Measurements from ENCODE around the gene RAB31.

RAB31 gene

DNA sequence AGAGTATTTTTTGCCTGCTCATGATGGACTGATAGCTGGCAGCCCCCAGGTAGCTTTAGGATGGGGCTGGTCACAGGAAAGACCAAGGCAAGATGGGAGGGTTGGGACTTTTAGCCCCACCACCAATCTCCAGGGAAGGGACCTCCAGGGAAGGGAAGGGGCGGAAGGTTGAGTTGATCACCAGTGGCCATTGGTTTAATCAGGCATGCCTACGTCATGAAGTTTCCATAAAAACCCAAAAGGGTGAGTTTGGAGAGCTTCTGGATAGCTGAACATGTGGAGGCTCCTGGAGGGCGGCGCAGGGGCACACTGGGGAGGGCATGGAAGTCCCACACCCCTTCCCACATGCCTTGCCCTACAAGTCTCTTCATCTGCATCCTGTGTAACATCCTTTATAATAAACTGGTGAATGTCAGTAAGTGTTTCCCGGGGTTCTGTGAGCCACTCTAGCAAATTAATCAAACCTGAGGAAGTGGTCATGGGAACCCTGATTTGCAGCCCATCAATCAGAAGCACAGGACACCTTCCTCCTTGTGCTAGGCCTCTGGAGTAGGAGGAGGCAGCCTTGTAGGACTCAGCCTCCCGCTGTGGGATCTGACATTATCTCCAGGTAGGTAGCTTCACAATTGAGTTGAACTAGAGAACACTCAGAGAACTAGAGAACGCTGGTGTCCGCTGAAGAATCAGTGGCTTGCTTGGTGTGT lies 30.3 kb downstream of the RAB31 start:
- no peak for DNase-seq

DNA sequence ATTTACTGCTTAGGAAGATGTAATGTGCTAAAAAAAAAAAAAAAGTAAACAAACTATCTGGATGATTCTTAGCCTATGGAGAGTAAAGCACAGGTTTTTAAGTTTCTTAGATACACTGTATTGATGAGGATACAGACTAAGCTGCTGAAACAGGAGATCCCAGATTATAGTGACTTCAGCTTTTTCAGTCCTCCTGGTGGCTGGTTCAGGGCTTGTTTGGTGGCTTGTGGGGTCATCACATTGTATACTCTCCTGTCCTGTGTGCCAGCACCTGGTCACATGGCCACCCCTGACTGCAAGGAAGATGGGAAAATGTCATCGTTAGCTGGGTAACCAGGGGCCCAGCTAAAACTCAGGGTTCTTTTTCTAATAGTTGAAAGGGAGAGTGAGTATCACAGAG lies 31.4 kb downstream of the RAB31 start:
- DNase-seq, result no peak

DNA sequence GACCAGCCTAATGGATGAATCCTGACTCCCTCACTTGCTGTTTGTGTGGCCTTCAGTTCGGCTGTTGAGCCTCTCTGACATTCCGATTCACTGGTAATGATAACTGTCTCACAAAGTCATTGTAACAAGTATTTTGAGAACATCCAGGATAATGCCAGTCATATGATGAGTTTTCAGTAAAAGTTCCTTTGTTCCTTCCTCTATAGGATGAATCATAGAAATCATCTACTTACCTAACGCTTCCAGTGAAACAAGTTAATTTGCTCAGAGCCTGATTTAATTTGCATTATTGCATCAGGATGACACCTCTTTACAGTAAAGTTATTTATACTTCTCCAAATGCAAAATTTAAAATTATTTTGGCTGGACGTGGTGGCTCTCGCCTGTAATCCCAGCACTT lies 32.0 kb downstream of the RAB31 start:
- no peak for DNase-seq

DNA sequence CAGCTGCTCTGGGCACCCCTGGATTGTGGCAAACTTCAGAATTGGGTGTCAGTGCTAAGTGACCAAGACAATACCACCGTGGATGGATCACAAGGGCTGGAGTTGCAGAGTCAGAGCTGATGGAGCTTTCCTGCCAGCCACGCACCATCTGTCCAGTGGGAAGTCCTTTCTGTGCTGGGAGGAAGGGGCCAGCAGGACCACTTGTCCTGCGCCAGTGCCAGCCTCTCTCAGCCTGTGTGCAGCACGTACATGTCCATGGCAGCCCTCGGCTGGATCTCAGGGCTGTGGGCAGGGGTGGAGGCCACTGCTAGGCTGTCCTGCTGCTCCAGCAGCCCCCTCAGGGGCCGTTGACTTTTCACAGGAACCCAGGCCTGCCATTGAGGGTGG lies 33.3 kb downstream of the RAB31 start:
- no peak for DNase-seq

DNA sequence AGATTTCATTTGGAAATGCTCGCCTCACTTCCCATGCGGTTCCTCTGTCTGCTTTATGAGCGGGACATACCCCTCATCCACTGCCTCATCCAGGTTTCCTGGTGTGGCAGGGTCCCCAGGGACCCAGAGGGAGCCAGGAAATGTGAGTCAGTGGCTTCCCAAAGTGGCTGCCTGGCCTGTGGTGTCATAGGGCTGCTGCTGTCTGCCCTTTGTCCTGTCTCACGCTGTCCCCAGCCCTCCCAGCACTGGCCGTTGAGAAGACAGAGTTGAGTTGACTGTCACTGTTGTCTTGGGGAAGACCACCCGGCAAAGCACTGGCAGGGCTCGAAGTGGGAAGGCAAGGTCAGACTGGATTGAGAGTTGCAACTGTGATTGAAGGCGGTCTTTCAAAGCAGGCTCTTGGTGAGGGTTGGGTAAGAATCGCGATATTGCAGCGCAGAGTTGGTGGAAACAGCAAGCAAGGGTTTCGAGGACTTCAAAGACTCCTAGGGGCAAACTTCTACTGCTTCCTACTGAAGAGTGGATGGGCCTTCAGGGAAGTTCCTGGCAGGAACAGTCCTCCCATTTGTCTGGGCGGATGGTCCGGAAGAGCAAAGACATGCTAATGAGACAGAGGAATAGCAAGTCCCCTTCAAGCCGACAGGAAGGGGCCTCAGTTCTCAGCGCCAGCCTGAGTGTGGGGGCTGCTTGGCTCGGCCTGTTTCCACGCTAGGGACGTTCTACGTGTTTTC lies 33.9 kb downstream of the RAB31 start:
- DNase-seq, result no peak

DNA sequence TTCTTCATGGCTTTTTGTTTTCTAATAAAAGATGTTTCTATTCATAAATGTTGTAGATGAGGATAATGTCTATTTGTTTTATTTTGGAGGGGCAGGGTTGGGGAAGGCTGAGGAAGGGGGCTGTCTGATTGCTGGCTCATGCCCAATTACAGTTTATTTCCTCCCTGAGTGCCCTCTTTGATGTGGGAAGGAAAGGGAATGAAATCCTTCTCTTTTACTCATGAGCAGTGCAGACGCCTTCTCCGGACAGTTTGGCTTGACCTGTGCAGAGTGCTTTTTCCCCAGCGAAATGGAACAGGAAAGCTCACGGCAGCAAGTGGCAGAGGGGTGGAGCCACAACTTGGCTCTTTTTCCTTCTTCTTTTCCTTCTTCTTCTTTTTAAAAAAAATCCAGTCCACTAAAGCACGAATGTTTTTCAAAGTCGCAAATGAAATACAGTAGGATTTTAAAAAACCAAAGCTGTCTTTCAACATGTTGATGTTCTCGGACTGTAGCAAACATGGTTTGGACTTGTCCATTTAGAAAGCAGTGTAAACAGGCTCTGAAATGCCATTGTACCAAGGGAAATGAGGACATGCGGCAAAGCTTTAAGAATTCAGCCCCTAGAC lies 34.5 kb downstream of the RAB31 start:
- no peak for DNase-seq

DNA sequence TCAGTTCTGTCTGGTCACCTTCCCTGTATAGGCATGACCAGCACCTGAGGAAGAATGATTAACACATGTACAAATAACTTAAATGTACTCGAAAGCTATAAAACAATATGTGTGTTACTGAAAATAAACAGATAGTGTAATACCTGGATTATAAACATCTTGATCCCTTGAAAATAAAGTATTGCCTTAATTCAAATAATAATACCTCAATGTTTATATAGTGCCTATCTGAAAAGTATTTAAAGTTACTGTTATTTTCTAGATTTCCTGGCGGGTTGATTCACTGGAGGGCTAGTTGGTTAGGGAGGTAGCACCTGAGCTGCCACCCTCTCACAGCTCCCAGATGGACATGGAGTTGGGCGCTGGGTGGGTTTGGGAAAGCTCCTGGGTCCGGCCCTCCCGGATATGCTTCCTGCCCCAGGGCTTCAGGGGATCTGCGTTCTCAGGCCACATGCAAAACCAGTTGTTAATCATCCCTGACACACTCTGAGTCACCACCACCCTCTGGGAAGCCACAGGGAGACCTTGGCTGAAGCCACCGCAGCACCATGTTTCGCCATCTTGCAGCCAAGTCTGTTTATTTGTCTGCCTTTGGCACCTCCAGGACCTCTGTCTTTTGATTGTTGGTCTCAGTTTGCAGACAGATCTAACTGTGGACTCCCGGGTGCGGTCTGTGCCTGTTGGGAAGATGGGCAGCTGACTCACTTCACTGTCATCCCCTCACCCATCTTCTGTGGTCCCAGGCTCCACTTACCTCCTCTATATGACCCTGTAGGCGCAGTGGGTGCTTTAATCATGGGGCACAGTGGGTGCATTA lies 35.3 kb downstream of the RAB31 start:
- DNase-seq, result no peak

DNA sequence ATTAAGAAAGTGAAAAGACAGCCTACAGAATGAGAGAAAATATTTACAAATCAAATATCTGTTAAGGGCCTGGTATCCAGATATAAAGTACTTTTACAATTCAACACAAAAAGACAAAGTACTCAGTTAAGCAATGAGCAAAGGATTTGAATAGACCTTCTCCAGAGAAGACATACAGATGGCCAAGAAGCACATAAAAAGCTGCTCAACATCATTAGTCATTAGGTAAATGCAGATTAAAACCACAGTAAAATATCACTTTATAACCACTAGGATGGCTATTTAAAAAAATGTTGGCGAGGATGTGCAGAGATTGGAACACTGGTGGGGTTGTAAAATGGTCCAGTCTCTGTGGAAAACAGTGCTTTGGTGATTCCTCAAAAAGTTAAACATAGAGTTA lies 38.9 kb downstream of the RAB31 start:
- no peak for DNase-seq

DNA sequence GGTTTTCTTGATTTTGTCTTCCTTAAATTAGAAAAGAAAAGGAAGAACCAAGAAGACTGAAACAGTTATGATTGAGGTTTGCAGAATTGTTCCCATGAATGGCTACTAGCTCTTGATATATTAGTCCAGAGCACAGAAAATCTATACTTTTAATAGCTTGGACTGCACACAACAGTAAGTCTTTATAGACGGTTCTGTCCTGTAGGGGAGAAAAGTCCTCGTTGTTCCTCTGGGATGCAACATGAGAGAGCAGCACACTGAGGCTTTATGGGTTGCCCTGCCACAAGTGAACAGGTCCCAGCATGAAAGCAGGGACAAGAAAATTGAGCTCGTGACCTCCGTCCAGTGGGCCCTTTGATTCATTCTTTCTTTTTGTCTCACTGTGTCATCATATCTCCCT lies 41.5 kb downstream of the RAB31 start:
- DNase-seq, result no peak

DNA sequence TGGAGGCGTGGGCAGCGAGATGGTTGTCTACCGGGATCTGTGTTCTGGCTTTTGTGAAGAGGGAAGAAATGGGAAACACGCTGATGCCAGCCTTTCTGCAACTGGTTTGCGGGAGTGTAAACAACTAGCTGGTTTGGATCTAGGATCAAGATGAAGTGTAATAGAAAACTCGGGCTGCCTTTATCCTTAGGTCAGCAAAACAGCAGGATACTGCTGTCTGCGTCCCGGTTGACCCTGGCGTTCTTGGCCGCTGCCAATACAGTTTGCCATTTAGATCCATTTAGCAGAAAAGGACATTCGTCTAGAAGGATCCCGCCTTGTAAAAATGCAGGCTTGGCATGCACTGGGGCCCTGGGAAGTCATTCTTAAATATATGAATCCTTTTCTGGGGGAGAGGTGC lies 42.0 kb downstream of the RAB31 start:
- DNase-seq, result no peak

DNA sequence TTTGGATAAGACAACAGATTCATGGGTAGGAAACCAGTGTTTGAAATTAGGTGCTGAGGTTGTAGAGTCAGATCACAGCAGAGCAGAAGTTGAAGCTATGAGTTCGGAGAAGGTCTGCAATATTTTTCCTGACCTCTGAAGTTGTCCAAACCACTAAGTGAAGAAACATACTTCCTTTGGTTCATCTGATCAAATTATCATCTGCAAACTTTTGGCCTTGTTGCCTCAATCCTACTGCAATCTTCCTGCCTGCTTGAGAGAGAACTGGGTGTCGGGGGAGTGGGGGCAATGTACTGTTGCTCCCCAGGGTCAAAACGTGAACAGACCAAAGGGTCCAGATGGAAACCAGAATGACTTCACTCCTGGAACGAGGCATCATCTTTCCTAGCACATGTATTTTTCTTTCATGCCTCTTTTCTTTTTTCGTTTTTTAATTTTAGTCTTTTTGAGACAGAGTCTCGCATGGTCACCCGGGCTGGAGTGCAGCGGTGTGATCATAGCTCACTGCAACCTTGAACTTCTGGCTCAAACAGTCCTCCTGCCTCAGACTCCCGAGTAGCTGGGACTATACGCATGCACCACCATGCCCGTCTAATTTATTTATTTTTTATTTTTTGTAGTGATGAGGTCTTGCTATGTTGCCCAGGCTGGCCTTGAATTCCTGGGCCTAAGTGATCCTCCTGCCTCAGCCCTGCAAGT lies 42.7 kb downstream of the RAB31 start:
- no peak for DNase-seq

DNA sequence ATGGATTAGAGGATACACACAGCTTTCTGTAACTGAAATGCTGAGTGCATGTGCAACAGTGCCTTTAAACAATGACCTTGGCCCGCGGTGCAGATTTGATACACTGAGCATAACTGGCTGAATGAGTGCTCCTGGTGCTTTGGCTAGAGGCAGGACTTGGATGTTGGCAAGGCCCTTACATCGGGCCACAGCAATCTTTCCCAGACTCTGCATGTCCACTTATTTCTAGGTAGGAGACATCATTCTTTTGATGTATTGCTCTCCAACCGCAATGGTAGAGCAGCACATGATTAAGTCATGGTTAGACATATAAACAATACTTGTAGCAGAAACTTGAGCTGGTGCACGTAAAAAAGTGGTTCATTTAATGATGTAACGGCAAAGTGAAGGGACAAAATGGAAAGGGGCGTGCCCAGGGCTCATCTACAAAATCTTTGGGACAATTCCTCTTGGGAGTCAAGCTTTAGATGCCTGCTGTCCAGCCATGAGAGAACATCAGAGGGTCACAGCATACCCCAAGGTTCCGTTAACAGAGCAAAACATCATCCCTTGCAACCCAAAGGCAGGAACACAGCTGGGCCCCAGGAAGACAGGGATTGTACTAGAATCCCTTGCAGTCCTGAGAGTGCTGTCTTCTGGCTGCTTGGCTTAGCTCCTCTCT lies 43.4 kb downstream of the RAB31 start:
- no peak for DNase-seq

DNA sequence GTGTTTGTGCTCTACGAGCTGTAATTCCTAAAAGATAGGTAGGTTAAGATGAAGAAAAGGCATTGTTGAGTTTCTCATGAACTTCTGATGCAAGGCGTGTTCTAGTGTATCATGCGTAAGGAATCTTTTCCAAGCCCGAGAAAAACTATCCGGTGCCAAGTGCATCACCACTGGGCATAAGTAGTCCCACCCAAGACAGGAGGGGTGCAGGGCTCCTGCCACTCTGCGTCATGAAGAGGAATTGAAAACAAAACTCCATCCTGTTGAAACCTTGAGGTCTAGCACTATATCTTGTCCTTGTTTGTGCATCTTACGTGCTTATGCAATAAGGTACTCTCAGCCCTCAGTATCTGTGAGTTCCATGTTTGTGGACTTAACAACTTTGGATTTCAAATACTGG lies 45.7 kb downstream of the RAB31 start:
- no peak for DNase-seq

DNA sequence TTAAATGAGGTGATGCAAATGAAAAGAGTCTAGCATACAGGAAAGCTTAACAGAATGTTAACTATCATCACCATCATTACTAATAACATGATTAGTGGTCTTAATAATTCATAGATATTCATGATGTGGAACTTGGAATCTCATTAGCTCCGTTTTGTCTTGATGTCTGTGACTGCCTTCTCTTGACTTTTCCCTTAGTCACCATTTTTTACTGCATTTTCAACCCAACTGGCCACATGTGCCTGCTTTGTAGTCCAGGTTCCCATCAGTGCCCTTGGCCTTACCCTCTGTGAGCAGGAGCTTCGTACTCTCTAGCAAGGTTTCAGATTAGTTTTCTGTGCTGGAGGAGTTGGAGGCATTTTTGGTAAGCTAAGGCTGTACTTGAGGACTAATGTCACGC lies 47.0 kb downstream of the RAB31 start:
- no peak for DNase-seq

DNA sequence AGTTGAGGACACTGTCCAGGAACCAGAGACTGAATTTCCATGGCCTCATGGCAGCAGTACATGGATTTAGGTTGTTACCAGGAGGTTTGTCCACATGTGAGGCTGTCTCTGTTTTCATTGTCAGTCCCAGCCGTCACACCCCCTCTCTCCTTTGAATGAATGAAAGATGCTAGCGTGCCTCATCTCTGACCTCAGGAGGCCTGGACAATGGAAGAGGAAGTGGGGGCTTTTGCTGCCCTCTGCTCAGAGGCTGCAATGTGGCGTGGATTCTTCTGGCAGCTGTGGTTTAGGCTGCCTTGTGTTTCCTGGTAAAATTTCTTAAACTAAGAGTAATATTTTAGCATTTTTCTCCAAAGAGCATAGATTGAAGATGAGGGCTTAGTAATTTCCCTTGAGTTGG lies 47.5 kb downstream of the RAB31 start:
- DNase-seq, result no peak

DNA sequence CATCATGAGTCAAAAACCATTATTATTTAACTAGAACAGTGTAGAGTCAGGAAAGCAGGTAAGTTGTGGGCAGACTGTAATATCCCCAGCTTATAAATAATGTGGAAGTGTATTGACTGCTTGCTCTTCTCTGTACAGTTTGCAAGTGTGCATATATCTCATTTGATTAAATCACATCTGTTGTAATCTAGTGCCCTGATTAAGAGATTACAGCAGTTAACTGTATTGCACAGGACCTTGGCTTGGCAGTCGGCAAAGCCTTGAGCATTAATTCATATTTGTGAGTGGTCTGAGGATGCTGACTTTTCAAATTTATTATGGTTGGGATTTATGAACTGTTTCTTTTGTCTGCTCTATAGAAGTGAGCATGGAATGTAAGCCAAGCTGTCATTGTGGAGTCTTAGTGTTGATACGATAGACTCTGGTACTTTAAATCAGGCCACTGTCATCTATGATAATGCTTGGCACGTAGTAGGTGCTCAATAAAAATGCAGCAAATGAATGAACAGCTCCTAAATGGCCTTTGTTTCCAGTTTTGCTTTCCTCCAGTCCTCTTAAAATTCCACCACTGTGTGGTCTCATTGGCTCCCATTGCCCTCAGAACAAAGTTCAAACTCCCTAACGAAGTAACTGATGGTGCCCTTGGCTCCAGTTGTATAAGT lies 48.3 kb downstream of the RAB31 start:
- no peak for DNase-seq

DNA sequence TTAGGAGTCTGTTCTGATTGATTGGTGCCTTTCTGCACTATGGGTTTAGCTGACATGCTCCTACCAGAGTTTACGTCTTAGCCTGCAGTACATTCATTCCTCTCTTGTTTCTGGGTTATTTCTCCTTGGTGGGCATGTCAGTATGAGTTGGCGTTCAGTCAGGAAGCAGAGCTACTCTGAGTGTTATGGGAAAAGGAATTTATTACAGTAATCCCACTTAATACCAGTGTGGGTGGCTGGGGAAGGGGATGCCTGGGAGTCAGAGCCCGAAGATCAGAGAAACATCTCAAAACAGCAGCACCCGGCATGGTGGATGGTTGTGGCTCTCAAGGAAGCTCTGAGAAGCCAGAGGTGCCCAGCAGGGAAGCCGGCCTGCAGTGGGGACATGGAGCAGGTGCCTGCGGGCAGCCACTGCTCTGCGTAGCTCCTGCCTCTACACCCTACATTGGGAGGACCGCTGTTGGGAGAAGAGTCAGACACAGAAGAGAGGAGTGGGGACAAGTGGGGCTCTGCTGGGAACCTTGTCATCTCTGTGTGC lies 48.9 kb downstream of the RAB31 start:
- no peak for DNase-seq

DNA sequence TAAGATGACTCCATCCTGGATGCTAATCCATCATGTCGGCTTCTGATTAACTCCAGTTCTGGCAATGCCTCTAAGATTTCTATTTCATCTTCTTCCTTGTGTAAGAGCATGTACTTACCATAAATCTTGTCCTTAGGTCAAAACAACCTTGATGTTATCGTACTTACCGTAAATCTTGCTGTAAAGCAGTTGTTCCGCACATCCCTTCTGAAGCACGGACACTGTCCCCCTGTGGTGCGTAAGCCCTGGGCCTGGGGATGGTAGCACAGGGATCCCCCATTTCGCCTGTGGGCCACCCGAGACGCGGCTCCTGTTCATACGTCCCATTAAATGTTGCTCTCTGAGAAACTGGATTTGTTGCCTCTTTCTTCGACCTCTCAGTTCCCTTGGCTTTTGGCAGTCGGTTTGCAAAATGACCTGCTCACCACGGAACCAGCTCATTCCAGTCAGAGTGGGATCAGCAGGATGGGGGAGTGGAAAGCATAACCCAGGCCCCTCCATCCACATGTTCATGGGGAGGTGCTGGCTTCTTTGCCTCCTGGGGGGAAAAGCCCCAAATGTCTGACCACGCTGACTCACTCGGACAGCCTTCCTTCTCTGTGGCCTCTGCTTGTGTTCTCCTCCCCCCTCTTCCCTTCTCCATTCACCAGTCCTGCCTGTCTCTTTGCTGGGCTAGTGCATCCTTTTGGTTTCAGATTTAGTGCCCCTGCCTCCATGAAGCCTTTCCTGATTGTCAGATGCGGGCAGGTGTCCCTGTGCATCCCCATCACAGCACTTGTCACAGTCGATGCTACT lies 49.9 kb downstream of the RAB31 start:
- no peak for DNase-seq

DNA sequence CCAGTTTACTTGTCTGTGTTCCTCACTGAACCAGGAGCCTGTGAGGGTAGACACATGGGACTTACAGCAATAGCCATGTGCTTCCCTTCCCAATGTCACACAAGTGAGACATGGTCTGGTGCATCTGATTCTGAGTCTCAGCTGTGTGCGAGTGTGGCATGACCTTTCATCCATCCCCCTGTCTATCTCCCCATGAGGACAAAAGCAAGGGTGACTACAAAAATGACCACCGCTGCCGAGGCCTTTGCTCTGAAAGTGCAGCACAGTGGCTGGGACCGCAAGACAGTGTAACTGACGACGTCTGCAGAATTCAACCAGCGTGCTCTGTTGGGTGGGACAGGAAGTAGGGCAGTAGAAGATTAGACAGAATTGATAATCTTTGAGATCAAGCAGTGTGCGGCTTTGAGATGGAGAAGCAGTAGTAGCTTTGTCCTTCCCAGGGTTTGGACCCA lies 50.5 kb downstream of the RAB31 start:
- DNase-seq, result no peak

DNA sequence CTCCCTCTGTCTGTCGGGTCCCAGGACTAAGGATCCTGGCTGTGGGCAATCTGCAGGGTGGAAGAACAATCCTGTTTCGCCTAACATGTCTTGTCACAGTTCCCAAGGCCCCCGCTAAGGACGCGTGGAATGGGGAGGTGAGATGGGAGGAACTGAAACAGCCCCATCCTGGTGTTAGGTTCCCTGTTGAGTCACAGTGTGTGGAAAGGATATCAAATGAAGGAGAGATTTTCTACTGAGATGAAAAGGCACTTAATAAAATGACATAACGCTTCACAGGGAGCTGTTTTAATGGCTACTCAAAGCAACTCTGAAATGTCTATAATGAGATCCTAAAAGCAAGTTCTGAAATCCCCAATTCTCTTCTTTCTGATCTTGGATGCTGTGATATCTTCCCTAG lies 52.5 kb downstream of the RAB31 start:
- DNase-seq, result no peak

DNA sequence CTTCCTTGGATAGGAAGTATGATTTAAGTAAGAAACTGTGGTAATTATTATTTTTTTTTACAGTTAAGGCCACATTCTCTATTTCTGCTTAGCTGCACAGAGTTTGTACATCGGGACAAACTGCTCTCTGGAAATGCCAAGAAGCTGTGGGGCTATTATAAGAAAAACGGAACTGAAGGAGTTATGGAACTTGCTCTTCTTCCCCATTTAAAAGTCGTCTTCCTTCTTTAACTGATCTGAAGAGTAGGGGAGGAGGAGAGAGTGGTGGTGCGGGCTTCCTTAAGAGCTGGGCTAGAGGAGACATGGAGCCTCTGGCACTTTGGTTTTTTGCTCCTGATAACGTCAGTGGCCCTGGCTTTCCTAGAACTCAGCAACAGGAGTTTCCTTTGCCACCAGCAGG lies 54.4 kb downstream of the RAB31 start:
- no peak for DNase-seq

Measured in NCI-H345 (cell line).